HG03378 (cell line): ENCODE data around the gene ZFYVE27.
A peak's percentile ranks its signal among the peaks of the same experiment; 100 is the strongest.

Source experiments
- ATAC-seq: cut with Tn5 transposase; IDR thresholded peaks from one replicate; pipeline ENCODE4 v1.9.1; 2021; ENCODE audit warnings: mild to moderate bottlenecking, moderate library complexity; ENCODE audit not compliant: unreplicated experiment

ZFYVE27 gene

GRCh38 chr10:97714401-97715258 is 22.3 kb upstream of the ZFYVE27 start:
- ATAC-seq = no peak

- no peak for ATAC-seq
Observed at GRCh38 chr10:97715259-97715874, 21.6 kb upstream of the ZFYVE27 start.

- no peak for ATAC-seq
Observed at GRCh38 chr10:97717627-97718026, 19.3 kb upstream of the ZFYVE27 start.

GRCh38 chr10:97718178-97718577 is 18.8 kb upstream of the ZFYVE27 start:
- ATAC-seq = no peak

DNA sequence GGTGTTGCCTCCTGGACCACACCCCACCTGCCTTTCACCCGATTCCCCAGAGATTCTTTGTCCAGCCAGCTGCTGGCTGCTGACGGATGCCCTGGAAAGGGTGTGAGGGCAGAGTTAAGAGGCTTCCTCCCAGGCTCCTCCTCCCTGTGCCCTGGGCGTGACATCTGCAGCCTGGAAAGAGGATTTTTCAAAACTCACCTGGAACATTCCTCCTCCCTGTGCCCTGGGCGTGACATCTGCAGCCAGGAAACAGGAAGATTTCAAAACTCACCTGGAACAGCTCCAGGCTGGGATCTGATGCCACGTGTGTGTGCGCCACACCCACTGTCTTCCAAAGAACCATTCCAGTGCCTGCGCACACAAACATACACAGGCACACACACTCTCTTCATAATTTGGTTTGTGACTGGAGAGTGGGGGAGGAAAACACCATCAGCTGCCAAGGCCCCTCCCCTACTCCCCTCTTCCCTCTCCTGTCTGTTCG is 18.2 kb upstream of the ZFYVE27 start:
- ATAC-seq = no peak

DNA sequence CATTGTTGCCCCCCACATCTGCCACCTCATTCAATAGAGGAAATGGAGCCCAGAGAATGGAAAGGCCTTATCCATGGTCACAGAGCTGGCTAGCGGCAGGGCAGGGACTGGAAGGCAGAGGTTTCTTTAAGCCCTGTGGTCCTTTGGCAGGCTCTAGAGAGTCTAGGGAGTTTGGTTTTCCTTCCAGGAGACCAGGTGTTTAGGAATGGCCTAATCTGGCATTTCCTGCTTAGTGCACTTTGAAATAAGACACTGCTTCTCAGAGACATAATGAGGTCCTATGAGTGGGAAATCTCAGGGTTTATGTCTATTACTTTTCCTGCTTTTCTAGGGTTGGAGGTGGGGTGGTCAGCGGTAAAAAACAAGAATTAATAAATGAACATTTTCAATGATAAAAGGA is 17.3 kb upstream of the ZFYVE27 start:
- no peak for ATAC-seq

- no peak for ATAC-seq
Observed at GRCh38 chr10:97721871-97722780, 14.8 kb upstream of the ZFYVE27 start.

DNA sequence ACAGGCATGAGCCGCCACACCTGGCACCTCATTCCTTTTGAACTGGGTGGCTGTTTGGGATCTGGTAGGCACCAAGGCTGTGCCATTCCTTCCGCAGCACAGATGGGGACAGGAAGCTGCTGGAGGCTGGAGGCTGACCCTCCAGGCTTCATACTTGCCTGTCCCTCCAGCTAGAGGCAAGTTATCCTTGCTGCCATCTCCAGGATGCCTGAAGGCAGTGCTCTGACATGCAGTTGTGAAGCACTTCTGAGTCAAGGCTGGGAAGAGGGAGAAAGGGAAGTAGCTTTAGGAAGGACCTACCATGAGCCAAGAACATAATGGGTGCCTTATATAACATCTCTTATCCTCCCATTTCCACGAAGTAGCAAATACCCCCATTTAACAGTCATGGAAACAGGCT is 13.9 kb upstream of the ZFYVE27 start:
- ATAC-seq = no peak

DNA sequence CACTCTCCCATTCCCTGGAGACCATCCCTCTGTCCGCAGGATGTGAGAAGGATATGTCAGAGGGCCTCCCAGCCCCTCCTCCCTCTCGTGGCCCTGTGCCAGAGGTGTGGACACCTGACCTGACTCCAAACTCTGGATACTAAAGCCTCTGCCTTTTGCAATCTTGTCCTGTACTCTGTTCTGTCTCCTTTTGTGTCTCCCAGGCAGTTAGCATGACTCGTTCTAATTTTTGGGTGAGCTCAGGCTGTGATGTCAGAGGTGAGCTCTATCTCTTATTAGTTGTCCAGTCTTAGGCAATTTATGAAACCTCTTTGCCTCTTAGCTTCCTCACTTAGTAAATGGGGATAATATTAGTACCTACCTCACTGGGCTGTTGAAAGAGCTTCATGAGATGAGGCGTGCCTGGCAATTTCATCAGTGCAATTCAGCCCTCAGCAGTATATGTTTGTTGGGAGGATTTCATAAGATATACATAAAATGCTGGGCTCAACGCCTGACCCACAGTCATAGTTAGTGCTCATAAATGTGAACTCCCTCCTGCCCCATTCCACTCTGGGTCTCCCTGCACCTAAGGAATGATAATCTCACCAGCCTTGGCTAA is 12.5 kb upstream of the ZFYVE27 start:
- no peak for ATAC-seq

DNA sequence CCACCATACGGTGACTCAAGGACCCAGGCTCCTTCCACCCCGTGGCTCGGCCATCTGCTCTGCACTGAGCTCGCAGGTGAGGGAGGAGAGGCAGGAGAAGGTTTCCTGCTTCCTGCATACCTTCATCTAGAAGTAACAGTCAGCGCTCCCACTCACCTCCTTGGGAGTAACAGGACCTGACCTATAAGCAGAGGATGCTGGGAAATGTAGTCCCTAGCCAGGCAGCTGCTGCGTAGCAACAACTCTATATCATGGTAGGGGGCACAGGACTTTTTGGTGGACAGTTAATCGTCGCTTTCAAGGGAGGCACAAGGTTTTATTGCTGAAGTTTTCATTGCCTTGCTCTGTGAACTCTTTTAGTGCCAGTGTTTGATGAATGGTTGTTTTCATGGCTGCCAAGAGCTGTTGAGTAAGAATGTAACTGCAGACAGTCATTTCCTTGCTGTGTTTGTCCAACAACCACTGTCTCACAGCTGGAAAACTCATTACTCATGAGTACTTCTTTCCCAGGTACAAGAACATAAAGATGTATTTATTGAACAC is 10.2 kb upstream of the ZFYVE27 start:
- ATAC-seq = no peak

DNA sequence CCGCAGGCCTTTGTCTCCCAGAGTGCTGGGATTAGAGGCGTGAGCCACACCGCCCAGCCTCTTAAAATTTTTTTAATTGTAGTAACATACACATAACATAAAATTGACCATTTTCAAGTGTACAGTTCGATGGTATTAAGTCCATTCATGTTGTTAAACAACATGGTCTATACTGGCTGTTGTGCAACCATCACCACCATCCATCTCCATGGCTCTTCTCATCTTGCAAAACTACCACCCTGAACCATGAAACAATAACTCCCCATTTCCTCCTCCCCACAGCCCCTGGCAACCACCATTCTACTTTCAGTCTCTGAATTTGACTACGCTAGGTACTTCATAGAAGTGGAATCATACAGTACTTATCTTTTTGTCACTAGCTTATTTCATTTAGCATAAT is 7.9 kb upstream of the ZFYVE27 start:
- no peak for ATAC-seq

- ATAC-seq = no peak
Observed at GRCh38 chr10:97731346-97732051, 5.4 kb upstream of the ZFYVE27 start.

DNA sequence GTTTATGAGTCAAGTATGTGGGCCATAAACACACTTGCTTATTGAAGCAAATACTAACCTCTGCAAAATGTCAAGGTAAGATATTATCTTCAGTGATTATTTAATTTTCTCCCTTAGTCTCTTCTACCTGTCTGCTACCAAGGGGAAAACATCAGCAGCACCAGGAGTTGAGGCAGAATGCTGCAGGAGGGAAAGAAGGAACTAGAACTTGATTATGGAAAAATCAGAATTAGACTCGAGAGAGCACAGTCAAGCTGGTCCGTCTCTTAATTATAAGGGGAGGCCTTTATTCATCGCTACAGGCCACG is 4.9 kb upstream of the ZFYVE27 start:
- ATAC-seq = no peak

DNA sequence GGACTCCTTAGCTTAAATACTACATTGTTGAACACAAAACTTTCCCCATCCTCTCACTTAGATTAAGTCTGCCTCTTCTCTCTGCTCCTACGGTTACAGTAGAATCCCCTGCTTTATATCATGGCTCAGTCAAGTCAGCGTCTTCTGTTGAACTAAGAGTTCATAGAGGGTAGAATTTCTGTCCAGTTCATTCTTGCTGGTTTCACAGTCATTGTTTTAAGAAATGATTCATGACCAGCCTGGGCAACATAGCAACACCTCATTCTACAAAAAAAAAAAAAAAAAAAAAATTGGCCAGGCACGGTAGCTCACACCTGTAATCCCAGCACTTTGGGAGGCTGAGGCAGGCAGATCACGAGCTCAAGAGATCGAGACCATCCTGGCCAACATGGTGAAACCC is 3.7 kb upstream of the ZFYVE27 start:
- ATAC-seq = no peak

GRCh38 chr10:97734021-97734420 is 2.9 kb upstream of the ZFYVE27 start:
- no peak for ATAC-seq

- ATAC-seq = peak; percentile 22
Observed at GRCh38 chr10:97736403-97736901, 476 bp upstream of the ZFYVE27 start.

GRCh38 chr10:97737770-97738265 is 890 bp downstream of the ZFYVE27 start:
- no peak for ATAC-seq

- ATAC-seq = no peak
Observed at GRCh38 chr10:97738616-97739015, 1.7 kb downstream of the ZFYVE27 start.

DNA sequence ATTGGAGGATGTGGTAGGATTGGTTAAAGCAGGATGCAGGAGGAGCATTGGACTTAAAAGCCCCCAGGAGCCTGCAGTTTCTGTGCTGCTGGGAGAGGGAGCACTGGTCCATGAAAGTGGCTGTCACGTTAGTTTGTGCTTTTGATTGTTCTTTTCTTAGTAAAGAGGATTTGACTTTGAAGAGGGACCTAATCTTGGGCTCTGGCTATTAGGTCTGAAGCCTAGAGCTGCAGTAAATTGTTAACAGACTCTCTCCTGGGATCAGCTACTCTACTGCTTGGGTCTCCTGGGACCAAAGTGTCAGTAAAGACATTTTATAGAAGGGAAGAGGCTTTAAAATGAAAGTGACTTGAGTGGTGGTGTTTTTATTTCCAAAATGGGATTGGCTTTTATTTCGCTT is 3.7 kb downstream of the ZFYVE27 start:
- no peak for ATAC-seq
